SK-N-SH (cell line): ENCODE results near the gene OTUD5.

Experiments
- EZH2phosphoT487 ChIP-seq: fragments of 200-600 bp; sonication (generic); IDR thresholded peaks from 2 replicates; pipeline ENCODE4 v1.6.1; 2017; ENCODE audit warnings: low read depth, mixed run types, mild to moderate bottlenecking, antibody characterized with exemption, moderate library complexity, borderline replicate concordance
- TAF1 ChIP-seq: IDR thresholded peaks from 2 replicates; pipeline ENCODE4 v1.6.1; 2012; ENCODE audit warnings: low read depth, mild to moderate bottlenecking, low read length, moderate library complexity, borderline replicate concordance
- YY1 ChIP-seq: IDR thresholded peaks from 2 replicates; pipeline ENCODE4 v1.4.0; 2012; ENCODE audit warnings: low read depth, mild to moderate bottlenecking
- TF ChIP-seq, protein P1 (sequence below): fragments of 150-350 bp; IDR thresholded peaks from 2 replicates; pipeline ENCODE4 v1.6.1; 2017; ENCODE audit warnings: antibody characterized with exemption, low read length, low read depth, borderline replicate concordance
- TF ChIP-seq, protein P2 (sequence below): IDR thresholded peaks from 2 replicates; pipeline ENCODE4 v1.4.0; 2012; ENCODE audit warnings: low read depth
- TF ChIP-seq, protein P3 (sequence below): fragments of 200-600 bp; sonication (generic); IDR thresholded peaks from 2 replicates; pipeline ENCODE4 v1.6.1; 2017; ENCODE audit warnings: antibody characterized with exemption, mild to moderate bottlenecking, moderate library complexity
- TF ChIP-seq, protein P4 (sequence below): IDR thresholded peaks from 2 replicates; pipeline ENCODE4 v1.4.0; 2012; ENCODE audit warnings: low read depth, borderline replicate concordance

DNA sequence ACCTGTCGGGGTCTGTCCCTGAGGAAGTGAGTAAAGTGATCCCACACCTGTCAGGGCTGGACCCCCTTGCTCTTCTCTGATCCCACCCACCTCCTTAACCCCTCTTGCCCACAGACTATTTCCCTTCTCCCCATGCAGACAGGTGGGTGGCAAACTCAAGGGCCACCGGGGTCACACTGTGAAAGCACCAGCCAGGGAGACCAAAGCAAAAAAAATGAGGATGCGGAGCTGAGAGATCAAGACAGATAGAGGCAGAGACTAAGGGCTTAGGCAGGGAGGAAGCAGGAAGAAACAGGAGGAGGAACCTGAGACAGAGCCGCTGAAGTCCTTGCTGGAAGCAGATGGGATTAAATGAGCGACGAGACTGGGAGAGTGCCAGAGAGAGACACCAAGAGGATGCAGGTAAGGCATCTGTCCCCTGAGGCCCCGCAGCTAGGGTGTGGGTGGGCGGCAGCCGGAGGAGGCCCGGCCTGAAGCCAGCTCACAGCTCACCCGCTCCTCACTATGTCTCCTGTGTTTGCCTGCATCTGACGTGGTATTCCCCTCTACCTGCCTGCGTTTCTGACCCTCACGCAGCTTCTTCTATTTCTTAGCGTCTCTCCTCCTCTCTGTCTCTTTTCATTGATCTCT lies 67.0 kb downstream of the OTUD5 start:
- TF ChIP-seq, protein P1, sequence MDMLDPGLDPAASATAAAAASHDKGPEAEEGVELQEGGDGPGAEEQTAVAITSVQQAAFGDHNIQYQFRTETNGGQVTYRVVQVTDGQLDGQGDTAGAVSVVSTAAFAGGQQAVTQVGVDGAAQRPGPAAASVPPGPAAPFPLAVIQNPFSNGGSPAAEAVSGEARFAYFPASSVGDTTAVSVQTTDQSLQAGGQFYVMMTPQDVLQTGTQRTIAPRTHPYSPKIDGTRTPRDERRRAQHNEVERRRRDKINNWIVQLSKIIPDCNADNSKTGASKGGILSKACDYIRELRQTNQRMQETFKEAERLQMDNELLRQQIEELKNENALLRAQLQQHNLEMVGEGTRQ, result no peak
- TF ChIP-seq, protein P2, sequence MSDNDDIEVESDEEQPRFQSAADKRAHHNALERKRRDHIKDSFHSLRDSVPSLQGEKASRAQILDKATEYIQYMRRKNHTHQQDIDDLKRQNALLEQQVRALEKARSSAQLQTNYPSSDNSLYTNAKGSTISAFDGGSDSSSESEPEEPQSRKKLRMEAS, result no peak
- TF ChIP-seq EZH2phosphoT487, result no peak
- TF ChIP-seq, protein P3, sequence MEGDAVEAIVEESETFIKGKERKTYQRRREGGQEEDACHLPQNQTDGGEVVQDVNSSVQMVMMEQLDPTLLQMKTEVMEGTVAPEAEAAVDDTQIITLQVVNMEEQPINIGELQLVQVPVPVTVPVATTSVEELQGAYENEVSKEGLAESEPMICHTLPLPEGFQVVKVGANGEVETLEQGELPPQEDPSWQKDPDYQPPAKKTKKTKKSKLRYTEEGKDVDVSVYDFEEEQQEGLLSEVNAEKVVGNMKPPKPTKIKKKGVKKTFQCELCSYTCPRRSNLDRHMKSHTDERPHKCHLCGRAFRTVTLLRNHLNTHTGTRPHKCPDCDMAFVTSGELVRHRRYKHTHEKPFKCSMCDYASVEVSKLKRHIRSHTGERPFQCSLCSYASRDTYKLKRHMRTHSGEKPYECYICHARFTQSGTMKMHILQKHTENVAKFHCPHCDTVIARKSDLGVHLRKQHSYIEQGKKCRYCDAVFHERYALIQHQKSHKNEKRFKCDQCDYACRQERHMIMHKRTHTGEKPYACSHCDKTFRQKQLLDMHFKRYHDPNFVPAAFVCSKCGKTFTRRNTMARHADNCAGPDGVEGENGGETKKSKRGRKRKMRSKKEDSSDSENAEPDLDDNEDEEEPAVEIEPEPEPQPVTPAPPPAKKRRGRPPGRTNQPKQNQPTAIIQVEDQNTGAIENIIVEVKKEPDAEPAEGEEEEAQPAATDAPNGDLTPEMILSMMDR, result no peak
- no peak for TF ChIP-seq TAF1
- no peak for TF ChIP-seq YY1
- TF ChIP-seq, protein P4, sequence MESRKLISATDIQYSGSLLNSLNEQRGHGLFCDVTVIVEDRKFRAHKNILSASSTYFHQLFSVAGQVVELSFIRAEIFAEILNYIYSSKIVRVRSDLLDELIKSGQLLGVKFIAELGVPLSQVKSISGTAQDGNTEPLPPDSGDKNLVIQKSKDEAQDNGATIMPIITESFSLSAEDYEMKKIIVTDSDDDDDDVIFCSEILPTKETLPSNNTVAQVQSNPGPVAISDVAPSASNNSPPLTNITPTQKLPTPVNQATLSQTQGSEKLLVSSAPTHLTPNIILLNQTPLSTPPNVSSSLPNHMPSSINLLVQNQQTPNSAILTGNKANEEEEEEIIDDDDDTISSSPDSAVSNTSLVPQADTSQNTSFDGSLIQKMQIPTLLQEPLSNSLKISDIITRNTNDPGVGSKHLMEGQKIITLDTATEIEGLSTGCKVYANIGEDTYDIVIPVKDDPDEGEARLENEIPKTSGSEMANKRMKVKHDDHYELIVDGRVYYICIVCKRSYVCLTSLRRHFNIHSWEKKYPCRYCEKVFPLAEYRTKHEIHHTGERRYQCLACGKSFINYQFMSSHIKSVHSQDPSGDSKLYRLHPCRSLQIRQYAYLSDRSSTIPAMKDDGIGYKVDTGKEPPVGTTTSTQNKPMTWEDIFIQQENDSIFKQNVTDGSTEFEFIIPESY, result no peak
